NCI-H2196 (cell line): ENCODE results near the gene TNNC1.

ENCODE experiments used
- DNase-seq: peaks from one replicate; lab custom pipeline; 2025; ENCODE audit not compliant: unreplicated experiment; lab: John Stamatoyannopoulos, UW

The TNNC1 gene

DNA sequence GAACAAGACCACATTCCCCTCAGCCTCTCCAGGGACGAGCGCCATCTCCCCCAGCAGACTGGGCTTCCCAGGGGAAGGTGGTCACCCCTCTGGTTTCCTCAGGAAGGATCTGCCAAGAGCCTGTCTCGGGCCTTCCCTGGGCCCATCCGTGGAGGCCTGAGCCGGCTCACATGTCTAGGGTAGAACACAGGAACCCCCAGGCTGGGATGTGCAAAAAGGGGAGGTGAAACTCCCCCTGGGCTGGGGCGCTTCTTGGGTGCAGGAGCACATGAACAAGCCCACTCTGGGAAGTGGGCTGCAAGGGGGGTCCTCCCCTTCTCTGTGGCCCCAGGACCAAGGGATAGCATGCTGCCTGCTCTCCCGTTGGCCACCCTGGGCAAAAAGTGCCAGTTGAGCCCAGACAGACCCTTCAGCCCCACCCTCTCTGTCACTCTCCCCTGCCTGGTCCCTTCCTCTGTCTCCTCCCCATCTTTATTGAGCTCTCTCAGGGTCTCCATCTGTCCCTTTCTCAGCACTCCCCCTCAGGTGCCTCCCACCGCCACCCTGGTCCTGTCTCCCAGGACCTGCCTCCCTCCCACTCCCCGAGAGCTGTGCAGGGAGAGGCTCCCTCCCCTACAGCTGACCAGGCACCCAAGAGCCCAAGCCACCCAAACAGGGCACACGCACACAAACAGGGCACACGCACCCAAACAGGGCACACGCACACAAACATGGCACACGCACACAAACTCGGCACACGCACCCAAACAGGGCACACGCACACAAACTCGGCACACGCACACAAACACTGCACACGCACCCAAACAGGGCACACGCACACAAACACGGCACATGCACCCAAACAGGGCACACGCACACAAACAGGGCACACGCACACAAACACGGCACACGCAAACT lies 9.8 kb downstream of the TNNC1 start:
- DNase-seq: no peak

DNA sequence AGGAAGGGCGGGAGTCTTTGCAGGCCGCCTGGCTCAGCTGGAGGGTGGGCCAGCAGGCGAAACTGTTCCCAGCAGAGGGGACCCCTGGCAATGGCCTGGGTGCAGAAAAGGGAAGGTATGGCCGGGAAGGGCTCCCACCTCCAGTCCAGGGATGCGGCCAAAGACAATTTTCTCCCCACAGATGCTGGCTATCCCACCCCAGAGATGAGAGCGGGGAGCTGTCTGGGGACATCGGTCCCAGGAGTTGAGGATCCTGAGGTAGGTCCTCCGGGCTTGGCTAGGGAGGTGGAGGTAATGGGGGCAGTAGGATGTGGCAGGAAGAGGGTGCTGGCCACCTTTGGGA lies 10.6 kb downstream of the TNNC1 start:
- no peak for DNase-seq

DNA sequence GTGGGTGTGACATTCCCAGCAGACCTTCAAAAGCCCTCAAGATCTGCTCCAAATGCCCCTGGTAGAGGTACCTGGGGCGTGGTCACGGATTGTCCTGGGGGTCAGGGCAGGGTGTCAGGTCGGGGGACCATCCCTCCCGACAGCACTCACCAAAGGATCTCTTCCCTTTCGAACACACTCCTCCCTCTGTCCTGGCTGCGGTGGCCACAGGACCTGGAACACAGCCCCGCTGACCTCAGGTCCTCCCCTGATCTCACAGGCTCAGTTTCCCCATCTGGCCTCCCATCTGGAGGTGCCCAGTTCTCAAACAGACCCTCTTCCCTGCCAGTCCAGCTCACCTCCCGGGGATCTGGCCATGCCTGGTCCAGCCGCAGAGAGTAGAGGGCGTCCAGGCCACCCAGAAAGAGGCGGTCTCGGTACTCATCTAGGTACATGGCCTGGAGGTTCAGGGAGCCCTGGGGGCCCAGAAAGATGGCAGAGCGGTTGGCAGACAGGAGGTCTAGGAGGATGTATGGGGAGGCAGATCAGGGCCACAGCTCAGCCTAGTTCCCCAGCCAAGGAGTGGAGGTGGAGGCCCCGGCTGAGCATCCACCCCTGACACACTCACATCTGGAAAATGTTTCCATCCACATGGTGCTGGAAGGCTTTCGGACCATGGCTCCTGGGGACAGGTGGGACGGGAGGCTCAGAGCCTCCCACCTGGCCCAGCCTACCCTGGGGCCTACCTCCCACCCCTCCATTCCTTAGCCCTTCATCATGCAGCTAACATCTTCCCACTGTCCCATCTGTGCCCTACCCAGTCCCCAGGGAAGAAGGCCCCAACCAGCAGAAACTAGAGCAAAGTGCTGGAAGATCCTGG lies 11.2 kb downstream of the TNNC1 start:
- no peak for DNase-seq

DNA sequence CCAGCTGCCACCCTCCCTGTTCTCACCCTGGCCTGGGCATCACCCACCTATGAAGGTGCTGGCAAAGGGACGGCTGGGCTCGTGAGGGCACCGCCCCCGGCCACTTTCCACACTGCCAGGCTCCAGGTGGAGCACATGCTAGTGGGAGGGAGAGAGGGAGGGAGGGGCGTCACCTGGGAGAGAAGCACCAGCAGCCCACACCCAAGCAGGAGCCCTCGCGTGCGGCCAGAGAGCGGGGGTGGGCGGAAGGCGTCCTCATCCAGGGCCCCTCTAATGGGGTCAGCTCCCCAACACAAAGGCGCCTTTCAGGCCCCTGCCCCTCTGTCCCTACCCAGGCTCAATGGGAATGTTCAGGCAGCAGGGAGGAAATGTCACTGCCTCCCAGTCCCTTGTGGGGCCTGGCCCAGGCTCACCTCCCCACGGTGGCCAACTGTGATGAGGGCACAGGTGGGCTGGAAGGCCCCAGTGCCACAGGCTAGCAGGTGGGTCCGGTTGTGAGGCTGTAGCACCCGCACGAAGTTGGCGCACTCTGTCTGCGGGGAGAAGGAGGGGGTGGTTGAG lies 12.0 kb downstream of the TNNC1 start:
- no peak for DNase-seq

DNA sequence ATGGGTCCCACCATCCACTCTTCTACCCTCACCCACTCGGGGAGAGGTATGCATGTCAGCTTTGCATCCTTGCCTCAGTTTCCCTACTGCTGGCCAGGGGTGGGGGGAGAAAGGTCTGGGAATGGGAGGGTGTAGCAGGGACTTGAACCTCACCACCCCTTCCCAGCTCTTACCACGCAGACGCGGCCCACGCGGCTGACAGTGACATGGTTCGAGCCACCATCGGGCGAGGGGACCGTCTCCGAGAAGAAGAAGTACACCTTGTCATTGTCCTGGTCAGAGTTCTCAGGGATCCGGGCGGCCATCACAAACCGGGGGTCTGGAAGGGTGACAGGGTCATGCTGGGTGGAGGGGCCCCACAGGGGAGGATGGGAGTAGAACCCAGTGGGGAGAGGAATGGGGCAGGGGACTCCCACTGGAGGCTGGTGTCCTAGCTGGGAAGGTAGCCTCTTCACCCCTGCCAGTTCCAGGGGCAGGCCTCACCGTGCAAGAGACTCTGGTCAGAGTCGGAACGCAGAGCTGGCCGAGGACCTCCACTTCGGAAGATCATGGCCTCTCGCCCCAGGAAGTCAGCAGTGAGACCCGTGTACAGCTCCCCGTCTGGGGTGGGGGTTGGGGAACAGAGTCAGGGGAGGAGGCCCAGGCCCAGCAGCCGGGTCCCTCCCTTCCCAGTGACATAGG lies 12.6 kb downstream of the TNNC1 start:
- no peak for DNase-seq

DNA sequence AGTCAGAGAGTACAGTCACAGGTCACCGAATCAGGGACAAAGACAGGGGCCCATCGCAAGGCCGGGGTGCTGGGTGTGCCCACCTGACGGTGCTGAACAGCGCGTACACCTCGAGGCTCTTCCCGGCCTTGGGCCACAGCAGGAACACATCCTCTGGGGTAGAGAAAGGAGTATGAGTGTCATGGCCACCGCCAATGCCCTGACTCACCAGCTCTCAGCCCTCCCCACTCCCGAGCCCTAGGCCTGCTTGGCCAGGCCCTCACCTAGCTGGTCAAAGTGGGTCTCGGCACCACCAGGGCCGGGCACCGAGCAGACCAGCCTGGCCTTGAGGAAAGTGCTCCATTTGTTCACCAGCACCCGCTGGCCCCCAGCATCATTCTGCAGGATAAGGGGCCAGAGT lies 13.2 kb downstream of the TNNC1 start:
- no peak for DNase-seq

DNA sequence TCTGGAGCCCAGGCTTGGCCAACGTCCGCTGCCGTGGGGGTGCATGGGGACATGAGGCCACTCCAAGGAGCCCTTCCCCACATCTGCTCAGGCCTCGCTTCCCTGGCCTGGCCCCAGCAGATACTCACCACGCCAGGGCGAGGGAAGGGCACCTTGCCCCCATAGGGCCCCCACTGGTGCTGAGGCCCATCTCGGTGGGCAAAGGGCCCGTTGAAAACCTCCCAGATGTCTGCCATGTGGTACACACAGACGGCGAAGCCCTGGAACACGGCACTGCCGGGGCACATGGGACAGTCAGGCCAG lies 13.6 kb downstream of the TNNC1 start:
- no peak for DNase-seq

DNA sequence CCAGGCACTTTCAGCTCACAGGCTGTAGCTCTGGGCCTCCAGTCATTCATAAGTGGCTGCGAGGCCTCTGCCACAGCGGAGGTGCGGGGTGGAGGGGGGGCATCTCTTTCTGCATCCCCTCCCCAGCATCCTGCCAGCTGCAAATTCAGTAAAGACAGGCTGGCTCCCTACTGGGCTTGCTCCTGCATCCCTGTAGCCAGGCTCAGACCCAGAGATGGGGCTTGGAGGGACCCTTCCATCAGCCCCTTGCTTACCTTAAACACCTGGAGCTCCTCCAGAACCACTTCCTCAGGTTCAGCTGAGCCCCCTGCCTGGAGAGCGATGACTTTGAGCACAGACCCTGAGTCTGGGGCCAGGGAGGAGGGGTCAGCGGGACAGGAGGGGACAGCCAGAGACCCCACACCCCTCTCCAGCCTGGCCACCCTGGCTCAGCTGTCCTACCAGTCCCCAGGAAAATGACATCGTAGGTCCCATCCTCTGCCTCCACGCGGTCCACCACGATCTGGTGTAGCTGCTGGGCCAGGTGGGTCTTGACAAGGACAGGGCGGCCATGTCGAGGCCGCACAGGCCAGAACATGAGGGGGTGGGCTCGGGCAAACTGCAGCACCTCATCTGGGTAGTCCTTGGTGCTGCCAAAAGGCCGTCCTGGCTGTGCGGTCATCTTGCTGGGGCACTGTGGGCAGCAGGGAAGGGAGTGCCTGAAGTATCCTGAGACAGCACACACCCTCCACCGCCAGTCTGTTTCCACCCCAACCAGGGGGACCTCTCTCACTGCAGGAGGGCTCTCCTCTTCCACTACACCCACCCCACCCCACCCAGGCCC lies 14.2 kb downstream of the TNNC1 start:
- no peak for DNase-seq

DNA sequence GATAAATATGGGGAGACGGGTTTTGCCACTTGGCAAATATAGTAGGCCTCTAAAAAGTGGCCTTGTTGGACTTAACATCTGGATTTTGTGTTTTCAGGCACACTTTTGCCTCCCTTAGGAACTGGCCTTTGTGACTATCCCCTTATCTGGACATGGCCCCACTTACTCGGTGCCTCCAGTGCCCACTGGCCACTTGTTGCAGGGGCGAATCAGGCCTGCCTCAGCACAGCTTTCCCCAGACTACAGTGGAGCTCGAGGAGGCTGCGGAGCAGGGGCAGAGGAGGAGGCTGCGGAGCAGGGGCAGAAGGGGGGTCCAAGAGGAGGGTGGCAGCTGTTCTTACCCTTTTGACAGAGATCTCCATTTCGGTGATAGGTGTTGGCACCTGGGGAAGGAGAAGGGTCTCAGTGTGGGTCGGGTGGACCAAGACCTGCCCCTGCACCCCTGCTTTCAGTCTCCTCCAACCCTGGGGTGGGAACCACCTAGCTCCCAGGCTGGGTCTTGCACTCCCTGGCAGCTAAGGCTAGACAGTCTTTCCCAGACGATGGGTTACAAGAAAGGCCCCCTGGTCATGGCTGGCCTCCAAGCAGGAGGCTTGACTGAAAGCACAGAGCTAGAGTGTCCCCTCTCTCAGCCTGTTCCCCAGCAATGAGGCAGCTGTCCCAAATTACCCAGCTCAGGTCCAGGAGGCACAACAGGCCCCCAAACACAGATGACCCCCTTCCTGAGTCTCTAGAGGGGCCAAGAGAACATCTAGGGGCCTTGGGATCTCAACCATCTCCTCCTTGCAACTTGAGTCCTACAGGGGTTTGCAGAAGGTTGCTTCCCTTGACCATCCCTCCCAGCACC lies 15.0 kb downstream of the TNNC1 start:
- DNase-seq: no peak

DNA sequence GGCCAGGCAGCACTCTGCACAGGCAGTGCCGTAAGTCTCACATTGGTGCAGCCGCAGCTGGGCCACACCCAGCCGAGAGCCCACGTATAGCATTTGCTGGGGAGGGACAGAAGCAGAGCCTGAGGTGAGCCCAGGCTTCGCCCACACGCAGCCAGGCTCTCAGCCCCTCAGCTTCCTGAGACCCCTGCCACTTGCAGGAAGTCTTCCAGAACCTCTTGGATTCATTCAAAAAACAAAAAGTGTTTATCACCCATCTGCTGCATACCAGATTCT lies 15.8 kb downstream of the TNNC1 start:
- no peak for DNase-seq

DNA sequence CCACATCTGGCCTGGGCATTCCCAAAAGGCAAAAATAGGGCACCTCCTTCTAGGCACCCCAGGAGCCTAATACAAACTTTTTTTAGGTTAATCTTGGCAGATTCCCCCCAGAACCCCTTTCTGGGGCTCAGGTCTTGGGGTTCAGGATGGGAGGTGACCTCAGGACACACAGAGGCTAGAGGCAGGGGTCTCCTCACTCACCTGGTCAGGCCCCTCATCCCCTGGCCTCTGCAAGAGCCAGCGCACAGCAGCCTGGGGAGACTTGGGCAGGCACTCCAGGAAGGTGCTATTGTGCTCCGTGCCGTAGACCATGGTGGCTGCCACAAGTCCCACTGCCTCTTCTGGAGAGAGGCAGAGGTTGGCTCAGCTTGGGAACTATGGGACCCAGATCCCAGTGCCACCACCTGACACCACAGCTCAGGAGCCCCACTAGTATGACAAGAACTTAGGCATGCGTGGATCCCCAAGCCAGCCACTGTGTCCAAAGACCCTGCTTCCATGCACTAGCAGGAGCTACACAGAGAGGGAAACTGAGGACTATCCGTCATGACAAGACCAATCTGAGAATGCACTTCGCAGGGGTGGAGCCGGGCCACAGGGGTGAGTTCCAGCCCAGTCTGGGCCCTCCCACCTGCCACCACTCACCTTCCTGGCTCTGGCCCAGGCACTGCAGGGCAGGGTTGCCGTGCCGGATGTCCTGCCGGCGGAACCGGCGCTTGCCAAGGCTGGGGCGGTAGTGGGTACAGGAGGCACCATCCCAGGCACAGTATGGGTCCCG lies 16.3 kb downstream of the TNNC1 start:
- no peak for DNase-seq

DNA sequence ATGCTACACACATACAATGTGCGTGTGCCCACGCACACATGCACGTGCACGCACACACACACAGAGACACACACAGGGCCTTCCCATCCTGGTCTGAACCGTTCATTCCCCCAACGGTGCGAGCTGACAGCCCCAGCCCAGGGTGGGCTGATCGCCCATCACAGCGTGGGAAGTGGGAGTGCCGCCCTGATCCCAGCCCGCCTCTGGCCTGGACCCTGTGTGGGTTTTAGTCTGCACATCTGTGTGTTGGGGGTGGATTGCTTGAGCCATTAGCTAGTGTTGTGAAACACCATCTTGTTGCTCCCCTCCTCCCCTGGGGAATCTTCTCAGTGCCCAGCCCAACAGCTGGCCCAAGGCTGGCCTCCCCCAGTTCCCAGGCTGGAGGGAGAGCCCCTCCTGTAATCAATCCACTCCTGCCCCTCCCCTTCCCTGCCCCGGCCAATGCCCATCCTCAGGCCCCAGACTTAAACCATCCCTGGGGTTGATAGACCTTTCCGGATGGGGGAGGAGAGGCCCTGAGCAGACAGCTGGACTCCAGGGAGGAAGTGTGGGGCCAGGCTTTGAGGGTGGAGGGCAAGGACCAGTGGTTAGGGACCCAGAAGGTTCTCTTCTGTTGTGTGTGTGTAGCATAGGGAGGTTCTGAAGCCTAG lies 17.2 kb downstream of the TNNC1 start:
- no peak for DNase-seq

DNA sequence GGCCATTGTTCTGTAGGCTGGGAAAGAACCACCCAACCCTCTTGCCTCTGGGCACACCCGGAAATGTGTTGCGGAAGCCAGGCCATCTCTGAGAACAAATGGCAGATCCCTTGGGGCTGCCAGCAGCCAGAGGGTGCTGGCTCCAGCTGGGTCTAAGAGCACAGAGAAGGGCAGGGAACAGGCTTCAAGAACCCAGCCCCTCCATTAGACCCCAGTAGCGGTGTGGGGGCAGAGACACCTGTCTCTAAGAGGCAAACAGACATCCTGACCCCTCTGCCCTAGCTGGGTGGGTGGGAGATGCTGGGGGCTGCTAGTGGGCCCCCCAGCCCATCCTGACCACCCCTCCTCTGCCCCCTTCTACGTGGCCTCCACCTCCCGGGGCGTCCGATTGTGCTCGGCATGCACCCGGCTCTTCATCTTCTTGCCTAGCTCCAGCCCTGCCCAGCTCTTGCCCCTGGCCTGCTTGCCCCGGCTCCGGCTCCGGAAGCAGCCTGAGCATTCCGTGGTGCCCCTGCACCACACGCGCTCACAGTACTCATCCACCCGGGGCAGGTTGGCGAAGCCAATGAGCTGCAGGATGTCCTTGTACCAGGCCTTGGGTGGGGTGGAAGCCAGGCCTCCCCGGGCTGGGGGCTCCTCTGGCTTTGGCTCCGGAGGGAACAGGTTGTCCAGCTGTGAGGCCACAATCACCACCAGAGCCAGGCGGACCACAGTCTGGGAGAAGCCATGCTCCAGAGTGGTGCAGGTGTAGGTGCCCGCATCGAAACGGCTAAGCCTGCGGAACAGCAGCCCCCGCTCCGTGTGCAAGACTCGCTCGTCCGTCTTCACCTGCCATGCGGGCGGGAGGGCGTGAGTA lies 18.4 kb downstream of the TNNC1 start:
- DNase-seq: no peak

DNA sequence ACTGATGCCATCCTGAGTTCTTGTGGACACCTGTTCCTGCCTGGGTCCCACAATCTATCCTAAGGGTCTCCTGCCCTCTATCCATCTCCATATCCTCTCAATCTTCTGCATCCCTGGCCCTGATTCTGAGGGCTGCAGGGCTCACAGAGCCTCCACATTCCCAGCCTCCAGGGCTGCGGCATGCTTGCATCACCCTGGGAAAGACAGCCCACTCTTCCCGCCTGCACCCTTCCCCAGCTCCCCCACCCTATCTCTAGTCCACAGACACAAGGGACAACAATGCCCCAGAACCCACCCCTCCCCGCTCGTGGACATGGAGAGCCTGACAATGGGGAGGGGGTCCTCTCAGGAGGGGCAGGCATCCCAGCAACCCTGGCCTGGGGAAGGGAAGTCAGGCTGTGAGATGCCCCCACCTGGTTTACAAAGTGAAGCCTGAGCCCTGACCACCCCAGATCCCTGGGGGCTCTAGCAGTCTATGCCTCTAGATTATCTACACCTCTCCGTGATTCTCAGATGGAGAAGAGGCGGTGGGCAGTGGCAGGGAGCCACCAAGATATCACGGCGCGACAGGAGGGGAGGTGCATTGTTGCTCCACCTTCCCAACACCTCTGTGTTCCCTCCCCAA lies 19.2 kb downstream of the TNNC1 start:
- DNase-seq: no peak

DNA sequence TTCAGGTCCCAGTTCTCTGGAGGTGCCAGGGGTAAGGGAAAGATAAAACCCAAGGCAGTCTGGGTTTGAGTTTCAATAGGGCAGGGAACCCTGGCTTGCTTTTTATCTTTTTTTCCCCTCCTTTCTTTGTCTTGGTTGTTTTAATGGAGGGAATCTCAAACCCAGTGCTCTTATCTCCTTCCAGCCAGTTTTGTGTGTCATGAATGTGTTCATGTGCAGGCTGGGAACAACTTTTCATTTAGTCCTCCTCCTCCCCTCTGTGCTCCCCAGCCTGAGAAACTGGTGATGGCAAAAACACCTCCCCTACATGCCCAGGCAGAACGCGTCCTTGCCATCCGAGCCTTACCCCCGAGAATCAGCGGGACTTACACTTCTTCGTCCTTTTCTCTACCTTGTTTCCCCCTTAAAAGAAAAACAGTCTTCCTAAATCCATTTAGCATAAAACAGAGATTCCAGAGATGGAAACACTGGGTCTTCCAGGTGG lies 19.8 kb downstream of the TNNC1 start:
- no peak for DNase-seq

DNA sequence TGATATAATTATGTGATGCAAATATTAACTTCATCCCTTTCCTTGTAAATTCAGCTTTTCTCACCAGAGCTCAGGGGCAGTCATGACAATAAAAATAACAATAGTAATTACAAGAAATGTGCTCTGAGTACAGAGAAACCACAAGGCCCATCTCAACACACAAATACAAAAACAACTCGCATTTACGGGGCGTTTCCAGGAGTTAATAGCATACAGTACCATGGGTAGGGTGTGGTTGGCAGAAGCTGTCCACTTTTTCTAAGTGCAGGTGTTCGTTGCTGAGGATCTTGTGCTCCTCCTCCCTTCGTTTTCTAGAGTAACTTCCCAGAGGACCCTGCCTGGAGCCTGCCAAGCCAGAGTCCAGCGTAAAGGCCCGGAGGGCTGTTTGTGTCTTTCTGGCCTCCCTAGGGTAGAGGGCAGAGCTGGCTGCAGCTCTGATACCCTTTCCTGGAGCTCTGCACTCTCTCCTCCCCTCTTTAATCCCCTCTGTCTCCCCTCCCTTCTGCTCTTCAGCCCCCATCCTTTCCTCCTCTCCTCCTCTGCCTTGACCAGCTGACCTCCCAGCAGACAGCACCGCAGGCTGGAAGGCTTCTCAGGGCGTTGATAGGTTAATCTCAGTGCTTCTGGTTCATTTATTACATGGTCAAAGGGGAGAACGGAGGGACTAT lies 20.4 kb downstream of the TNNC1 start:
- DNase-seq: no peak

DNA sequence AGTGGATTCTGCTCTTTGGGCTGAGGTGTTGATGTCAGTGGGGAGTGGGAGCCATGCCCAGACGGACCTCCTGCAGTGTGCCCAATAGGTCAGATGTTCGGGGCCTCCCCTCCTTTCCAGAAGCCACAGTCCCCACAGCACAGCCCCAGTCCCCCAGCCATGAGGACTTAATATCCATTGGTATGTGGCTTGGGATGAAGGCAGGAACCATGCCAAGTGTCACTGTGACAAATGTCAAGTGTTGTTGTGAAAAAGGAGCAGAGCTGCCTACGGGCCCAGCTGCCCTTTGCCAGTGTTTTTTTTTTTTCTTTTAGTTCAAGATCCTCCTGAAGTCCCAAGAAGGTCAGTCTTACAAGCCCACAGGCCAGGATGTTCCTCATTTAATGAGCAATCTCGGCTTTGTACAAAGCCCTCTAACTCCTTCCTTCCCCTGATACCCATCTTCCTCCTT lies 21.1 kb downstream of the TNNC1 start:
- no peak for DNase-seq
